Natural killer cell treated with Interleukin-12 subunit alpha and Interleukin-12 subunit beta and Interleukin-15 and Interleukin-18, amount 100 ng/mL, for 72 hours (primary cell): Measurements from ENCODE around the gene NFATC2. TPM values are rescaled to one million over a fixed set of nuclear protein-coding genes. Genes with fewer than 3 reads are reported as not detected.
"Not testable (repeated sequence)": the region's sequence is repeated elsewhere in the genome, so short reads cannot be mapped to it uniquely, and the experiment has no call there.

Experiments used
- ATAC-seq, 2 donors: fragments of 150-1000 bp; cut with Tn5 transposase in 1 of 2; sonication (Bioruptor Pico), chemical (Tn5 transposase) in 1 of 2; 2 replicates each; pipeline ENCODE4 v1.10.0; 2021
- DNase-seq: peaks from one replicate; pipeline ENCODE4 v3.0.0; 2022; ENCODE audit warnings: low spot score
- H3K27ac Mint-ChIP-seq, 2 donors: 1 replicate in 1 of 2; 2 replicates in 1 of 2; pipeline ENCODE4 v1.8.0; 2022; ENCODE audit warnings: mixed read lengths in 2 of 2, mild to moderate bottlenecking in 1 of 2, moderate library complexity in 1 of 2
- H3K27me3 Mint-ChIP-seq, 2 donors: 1 replicate in 1 of 2; 2 replicates in 1 of 2; pipeline ENCODE4 v1.8.0; 2022; ENCODE audit warnings: mixed read lengths in 2 of 2
- H3K36me3 Mint-ChIP-seq: one replicate; pipeline ENCODE4 v1.8.0; 2022; ENCODE audit warnings: mixed read lengths
- H3K4me1 Mint-ChIP-seq, 2 donors: 1 replicate in 1 of 2; 2 replicates in 1 of 2; pipeline ENCODE4 v1.8.0; 2022; ENCODE audit warnings: low read depth in 2 of 2, mixed read lengths in 2 of 2, mild to moderate bottlenecking in 1 of 2
- H3K4me3 Mint-ChIP-seq: one replicate; pipeline ENCODE4 v1.8.0; 2022; ENCODE audit warnings: mixed read lengths
- H3K9me3 Mint-ChIP-seq: 2 replicates; pipeline ENCODE4 v1.8.0; 2022; ENCODE audit warnings: mixed read lengths
- total RNA-seq, 2 donors: library from RNA; stranded (reverse); gene quantifications; one replicate each; pipeline ENCODE4 v1.2.3, GENCODE V29; 2022

NFATC2 gene
- total RNA-seq, 2 donors from 2014 or later, result 83.3 to 97.1 TPM

GRCh38 chr20:51346686-51347485 is 195.6 kb downstream of the NFATC2 start:
- no peaks in the 10 kb centered on the region for H3K27me3 Mint-ChIP-seq
- no peak overlapping the region for H3K4me3 Mint-ChIP-seq
- H3K4me1 Mint-ChIP-seq, result no peaks in the 10 kb centered on the region
- no peaks in the 10 kb centered on the region for H3K9me3 Mint-ChIP-seq
- DNase-seq, result no peak
- peaks cover 5% of the 10 kb centered on the region for H3K36me3 Mint-ChIP-seq
- no peak for ATAC-seq
- H3K27ac Mint-ChIP-seq, result no peak overlapping the region

DNA sequence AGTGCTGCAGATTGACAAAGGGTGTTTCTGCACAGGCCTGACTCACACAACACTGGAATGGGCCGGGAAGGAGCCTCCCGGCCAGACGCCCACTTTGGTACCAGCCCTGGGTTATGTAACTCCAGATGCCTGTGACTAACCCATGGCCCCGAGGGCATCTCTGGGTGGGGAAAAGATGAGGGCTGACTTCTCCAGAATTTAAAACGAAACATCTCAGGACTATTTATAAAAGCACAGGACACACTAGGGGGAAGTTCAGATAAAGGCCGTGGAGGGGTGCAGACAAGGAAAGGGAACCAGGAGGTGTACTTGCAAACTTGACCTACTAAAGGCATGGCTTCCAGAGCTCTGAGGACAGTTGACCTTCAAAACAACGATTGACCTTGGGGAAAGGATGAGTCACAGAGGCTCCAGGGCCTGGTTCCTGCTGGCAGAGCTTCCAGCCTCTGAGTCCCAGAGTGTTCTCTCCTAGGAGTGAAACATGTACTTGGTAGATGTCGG is 196.9 kb downstream of the NFATC2 start:
- Mint-ChIP-seq H3K36me3 (peaks cover 5% of the 10 kb centered on the region), H3K4me1 (peaks cover 0 to 4% of the 10 kb centered on the region in 2 donors), H3K27ac (no peak overlapping the region), H3K4me3 (no peak overlapping the region), H3K27me3 (peaks cover 0 to 2% of the 10 kb centered on the region in 2 donors), H3K9me3 (no peaks in the 10 kb centered on the region)
- ATAC-seq, result no peak
- DNase-seq, result no peak

DNA sequence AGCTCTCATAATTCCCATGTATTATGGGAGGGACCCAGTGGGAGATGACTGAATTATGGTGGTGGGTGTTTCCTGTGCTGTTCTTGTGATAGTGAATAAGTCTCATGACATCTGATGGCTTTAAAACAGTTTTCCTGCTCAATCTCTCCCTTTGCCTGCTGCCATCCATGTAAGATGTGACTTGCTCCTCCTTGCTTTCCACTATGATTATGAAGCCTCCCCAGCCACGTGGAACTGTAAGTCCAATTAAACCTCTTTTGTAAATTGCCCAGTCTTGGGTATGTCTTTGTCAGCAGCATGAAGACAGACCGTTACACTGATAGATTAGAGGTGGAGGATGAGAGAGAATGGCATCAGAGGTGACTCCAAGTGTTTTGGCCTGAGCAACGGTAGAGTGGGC is 198.7 kb downstream of the NFATC2 start:
- not testable (repeated sequence) for H3K4me3 Mint-ChIP-seq, H3K36me3 Mint-ChIP-seq, H3K9me3 Mint-ChIP-seq, DNase-seq, H3K27me3 Mint-ChIP-seq, ATAC-seq, H3K4me1 Mint-ChIP-seq, H3K27ac Mint-ChIP-seq

DNA sequence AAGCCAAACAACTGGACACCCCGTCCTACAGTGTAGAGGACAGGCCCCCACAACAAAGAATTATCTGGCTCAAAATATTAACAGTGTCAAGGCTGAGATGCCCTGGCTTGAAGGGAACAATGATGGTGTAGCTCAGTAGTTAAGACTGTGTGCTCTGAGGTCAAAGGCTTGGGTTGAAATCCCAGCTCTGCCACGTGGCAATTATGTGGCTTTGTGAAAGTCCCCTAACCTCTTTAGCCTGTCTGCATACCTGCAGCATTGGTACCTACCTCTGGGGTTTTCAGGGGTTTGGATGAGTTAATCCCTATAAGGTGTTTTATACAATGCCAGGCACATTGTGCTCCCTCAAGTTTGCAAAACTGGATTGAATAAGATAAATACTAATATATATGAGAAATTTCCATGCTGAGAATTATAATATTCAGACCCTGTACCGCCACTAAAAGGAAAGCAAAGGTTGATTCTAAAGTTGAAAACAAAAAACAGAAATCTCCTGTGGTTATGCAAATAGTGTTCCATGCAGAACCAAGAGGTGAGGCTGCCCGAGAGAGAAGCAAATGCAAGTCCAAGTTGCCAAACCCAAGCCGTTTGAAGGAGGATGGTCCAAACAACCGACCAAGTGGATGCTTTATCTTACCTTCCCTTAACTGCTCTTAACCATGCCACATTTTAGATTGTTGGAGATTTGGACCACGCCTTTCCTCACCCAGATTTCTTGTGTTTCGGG is 199.8 kb downstream of the NFATC2 start:
- H3K4me3 Mint-ChIP-seq, result no peak overlapping the region
- DNase-seq, result no peak
- H3K9me3 Mint-ChIP-seq, result no peaks in the 10 kb centered on the region
- H3K4me1 Mint-ChIP-seq, result peaks cover 8 to 12% of the 10 kb centered on the region in 2 donors
- no peak overlapping the region for H3K27ac Mint-ChIP-seq
- no peak for ATAC-seq
- peaks cover 0 to 2% of the 10 kb centered on the region in 2 donors for H3K27me3 Mint-ChIP-seq
- peaks cover 5% of the 10 kb centered on the region for H3K36me3 Mint-ChIP-seq

- no peak overlapping the region for H3K4me3 Mint-ChIP-seq
- no peak overlapping the region for H3K27ac Mint-ChIP-seq
- ATAC-seq (no peak), DNase-seq (no peak)
- H3K4me1 Mint-ChIP-seq, result peaks cover 8 to 14% of the 10 kb centered on the region in 2 donors
- peaks cover 0 to 2% of the 10 kb centered on the region in 2 donors for H3K27me3 Mint-ChIP-seq
- H3K36me3 Mint-ChIP-seq, result no peaks in the 10 kb centered on the region
- H3K9me3 Mint-ChIP-seq, result no peaks in the 10 kb centered on the region
These were observed 200.9 kb downstream of the NFATC2 start for GRCh38 chr20:51341581-51341980.

DNA sequence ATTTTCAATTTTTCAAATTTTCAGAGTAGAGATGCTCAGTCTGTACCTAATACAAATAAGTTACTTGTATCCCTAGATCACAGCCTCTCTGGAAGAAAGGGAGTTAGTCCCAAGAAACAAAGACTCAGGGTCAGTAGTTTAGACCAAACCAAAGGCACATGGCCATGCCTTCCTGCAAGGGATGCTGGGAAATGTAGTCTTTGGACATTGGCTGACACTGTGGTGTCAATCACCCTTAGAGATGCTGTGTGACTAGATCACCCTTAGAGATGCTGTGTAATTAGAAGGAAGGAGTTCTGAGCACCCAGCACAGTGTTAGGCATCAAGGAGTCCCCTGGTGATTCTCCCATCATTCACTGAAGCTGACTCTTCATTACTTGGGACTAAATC is 202.1 kb downstream of the NFATC2 start:
- no peak for ATAC-seq
- DNase-seq, result no peak
- H3K36me3 Mint-ChIP-seq, result no peaks in the 10 kb centered on the region
- H3K4me3 Mint-ChIP-seq, result no peak overlapping the region
- no peaks in the 10 kb centered on the region for H3K9me3 Mint-ChIP-seq
- H3K27me3 Mint-ChIP-seq, result peaks cover 0 to 2% of the 10 kb centered on the region in 2 donors
- H3K4me1 Mint-ChIP-seq, result peaks cover 12 to 14% of the 10 kb centered on the region in 2 donors
- no peak overlapping the region for H3K27ac Mint-ChIP-seq

DNA sequence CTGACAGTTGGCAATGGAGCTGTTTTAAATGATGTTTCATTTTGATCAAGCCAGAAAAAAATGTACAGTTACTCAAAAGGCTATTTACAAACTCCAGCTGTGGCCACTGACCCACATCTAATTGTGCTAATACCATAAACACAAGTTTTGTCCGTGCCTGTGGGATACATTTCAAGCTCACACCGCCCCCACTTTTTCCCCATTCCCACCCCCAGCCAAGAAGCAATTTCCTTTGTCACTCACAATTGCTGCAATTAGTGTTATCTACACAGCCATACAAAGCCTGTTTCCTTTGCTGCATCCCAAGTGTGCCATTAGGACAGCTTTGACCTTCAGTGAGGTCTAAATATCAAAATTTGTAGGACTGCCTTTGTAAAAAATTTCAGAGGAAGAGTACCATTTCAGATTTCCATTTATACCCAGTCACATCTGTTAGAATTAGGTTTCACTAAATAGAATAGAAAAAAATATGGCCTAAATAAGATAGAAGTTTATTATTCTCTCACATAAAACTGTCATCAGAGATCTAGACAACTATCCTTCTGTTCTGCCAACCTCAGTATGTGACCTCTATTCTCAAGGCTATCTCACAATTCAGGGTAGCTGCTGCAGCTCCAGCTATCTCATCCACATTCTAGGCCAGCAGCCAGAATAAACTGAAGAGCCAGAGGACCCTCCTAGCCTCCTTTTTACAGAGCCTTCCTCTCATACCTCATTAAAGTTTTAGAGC is 202.6 kb downstream of the NFATC2 start:
- no peaks in the 10 kb centered on the region for H3K36me3 Mint-ChIP-seq
- H3K4me1 Mint-ChIP-seq, result peaks cover 14% of the 10 kb centered on the region in 2 donors
- H3K27ac Mint-ChIP-seq, result no peak overlapping the region
- H3K9me3 Mint-ChIP-seq, result no peaks in the 10 kb centered on the region
- ATAC-seq, result no peak
- H3K27me3 Mint-ChIP-seq, result peaks cover 0 to 2% of the 10 kb centered on the region in 2 donors
- H3K4me3 Mint-ChIP-seq, result no peak overlapping the region
- no peak for DNase-seq

DNA sequence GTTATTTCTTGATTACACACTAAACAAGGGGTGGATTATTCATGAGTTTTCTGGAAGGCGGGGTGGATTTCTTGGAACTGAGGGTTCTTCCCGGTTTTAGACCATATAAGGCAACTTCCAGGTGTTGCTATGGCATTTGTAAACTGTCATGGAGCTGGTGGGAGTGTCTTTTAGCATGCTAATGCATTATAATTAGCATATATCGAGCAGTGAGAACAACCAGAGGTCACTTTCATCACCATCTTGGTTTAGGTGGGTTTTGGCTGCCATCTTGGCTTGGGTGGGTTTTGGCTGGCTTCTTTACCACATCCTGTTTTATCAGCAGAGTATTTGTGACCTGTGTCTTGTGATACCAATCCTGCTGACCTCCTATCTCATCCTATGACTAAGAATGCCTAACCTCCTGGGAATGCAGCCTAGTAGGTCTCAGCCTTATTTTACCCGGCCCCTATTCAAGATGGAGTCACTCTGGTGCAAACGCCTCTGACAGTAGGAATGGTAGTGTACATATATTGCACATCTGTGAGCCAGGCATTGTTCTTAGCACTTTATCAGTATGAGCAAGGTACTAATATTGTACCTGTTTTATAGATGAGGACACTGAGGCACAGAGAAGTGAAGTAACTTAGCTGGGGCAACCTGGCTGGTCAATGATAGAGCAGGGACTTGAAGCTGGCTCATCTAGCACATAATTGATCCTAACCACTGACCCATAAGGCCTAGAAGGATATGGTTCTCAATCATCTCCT is 203.7 kb downstream of the NFATC2 start:
- peaks cover 0 to 2% of the 10 kb centered on the region in 2 donors for H3K27me3 Mint-ChIP-seq
- peaks cover 14 to 18% of the 10 kb centered on the region in 2 donors for H3K4me1 Mint-ChIP-seq
- ATAC-seq (no peak), DNase-seq (peak; percentile 12)
- H3K36me3 Mint-ChIP-seq, result no peaks in the 10 kb centered on the region
- H3K27ac Mint-ChIP-seq, result no peak overlapping the region
- H3K4me3 Mint-ChIP-seq, result no peak overlapping the region
- no peaks in the 10 kb centered on the region for H3K9me3 Mint-ChIP-seq

DNA sequence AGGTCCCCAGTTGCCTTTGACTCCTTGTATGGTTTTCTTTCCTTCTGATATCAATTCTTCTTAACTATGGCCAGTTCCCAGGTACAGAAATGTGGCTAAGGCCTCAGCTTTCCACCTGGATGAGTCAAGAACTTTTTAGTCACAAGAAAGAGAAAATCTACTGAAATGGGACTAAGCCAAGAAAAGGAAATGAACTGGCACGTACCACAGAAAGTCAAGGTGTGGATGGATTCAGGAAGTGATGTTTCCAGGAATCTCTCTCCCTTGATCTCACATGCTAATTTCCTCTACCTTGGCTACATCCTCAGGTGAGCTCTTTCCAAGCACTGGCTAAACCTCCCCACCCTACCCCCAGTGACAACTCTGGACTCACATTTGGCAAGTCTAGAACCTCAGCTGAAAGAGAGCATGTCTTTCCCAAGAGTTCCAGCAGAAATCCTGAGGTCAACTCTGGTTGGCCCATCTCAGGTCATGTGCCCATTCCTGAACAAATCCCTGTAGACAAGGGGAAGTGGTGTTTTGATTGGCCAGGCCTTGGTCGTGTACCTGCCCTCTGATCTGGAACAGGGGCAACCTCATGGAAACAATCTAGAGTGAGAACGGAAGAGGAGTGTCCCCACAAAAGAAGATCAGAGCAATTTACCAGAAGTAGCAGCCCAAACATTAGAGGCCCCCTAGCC is 205.3 kb downstream of the NFATC2 start:
- DNase-seq, result no peak
- H3K4me3 Mint-ChIP-seq, result no peak overlapping the region
- no peak for ATAC-seq

More for the DNA sequence above, 205.3 kb downstream of the NFATC2 start:
- Mint-ChIP-seq H3K9me3 (no peaks in the 10 kb centered on the region), H3K36me3 (no peaks in the 10 kb centered on the region), H3K27me3 (peaks cover 0 to 2% of the 10 kb centered on the region in 2 donors), H3K4me1 (peaks cover 14 to 18% of the 10 kb centered on the region in 2 donors), H3K27ac (no peak overlapping the region)

Other genes starting within 250 kb of the NFATC2 start
- gene ATP9A, start 225.7 kb upstream of the NFATC2 start, total RNA-seq, result 10 to 100 TPM in 1 of 2 donors, 1 to 10 TPM in 1; 1.4 to 18.9 TPM